Measurements from ENCODE around the gene PAXX.

DNA sequence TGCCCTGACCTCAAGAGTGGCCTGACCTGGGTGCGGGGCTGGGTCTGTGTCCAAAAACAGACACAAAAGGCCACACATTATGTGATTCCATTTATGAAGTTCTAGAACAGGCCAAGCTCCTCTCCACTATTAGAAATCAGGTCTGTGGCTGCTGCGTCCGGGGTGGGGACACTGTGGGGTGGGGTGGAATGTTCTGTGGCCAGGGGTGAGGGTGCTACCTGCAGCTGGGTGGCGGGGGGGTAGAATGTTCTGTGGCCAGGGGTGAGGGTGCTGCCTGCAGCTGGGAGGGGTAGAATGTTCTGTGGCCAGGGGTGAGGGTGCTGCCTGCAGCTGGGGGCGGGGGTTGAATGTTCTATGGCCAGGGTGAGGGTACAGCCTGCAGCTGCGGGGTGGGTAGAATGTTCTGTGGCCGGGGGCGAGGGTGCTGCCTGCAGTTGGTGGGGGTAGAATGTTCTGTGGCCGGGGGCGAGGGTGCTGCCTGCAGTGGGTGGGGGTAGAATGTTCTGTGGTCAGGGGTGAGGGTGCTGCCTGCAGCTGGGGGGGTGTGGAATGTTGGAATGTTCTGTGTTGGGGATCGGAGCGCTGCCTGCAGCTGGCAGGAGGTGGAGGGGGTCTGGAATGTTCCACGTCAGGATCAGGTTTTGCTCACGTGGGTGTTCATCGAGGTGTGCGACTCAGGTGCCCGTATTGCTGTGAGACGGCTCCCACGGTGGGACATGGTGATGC lies 31.8 kb upstream of the PAXX start:
- TF ChIP-seq, protein P1, sequence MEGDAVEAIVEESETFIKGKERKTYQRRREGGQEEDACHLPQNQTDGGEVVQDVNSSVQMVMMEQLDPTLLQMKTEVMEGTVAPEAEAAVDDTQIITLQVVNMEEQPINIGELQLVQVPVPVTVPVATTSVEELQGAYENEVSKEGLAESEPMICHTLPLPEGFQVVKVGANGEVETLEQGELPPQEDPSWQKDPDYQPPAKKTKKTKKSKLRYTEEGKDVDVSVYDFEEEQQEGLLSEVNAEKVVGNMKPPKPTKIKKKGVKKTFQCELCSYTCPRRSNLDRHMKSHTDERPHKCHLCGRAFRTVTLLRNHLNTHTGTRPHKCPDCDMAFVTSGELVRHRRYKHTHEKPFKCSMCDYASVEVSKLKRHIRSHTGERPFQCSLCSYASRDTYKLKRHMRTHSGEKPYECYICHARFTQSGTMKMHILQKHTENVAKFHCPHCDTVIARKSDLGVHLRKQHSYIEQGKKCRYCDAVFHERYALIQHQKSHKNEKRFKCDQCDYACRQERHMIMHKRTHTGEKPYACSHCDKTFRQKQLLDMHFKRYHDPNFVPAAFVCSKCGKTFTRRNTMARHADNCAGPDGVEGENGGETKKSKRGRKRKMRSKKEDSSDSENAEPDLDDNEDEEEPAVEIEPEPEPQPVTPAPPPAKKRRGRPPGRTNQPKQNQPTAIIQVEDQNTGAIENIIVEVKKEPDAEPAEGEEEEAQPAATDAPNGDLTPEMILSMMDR (conservative IDR thresholded peaks at IDR 0.05; ENCODE audit: low read depth, low read length), result no peak
- TF ChIP-seq EZH2 (IDR thresholded peaks at IDR 0.05; ENCODE audit: low read length, unreplicated experiment) (no peak), EZH2phosphoT487 (IDR thresholded peaks at IDR 0.05; ENCODE audit: borderline replicate concordance, low read length) (no peak)
